ENCODE measurements around the gene BUD23.
"Not testable (repeated sequence)": the region's sequence is repeated elsewhere in the genome, so short reads cannot be mapped to it uniquely, and the experiment has no call there.

- not testable (repeated sequence) for TF ChIP-seq CTCF, POLR2A, POLR2AphosphoS5 (IDR thresholded peaks at IDR 0.05)
Measured at GRCh38 chr7:73655309-73655708, 28.1 kb upstream of the BUD23 start.

Data from stomach (tissue), 4 donors.